CD4-positive, CD25-positive, alpha-beta regulatory T cell (primary cell): ENCODE data around the gene SSR4. TPM values are rescaled to one million over a fixed set of nuclear protein-coding genes. Genes with fewer than 3 reads are reported as not detected.

Experiments used
- ATAC-seq, 2 donors: fragments of 150-1000 bp; cut with Tn5 transposase; one replicate each; pipeline ENCODE4 v1.10.0; 2021; ENCODE audit warnings: low read depth in 2 of 2, moderate number of reproducible peaks in 2 of 2, moderate library complexity in 1 of 2
- DNase-seq, 3 donors: peaks; one replicate each; pipeline versions ENCODE4 v3.0.0 to v3.0.0-alpha.2; 2012 to 2022; ENCODE audit warnings: mixed read lengths in 1 of 3
- H3K27ac ChIP-seq: one replicate; pipeline ENCODE4 v1.7.0; 2013; ENCODE audit warnings: mild to moderate bottlenecking, low read length; ENCODE audit not compliant: insufficient read depth, poor library complexity, severe bottlenecking
- H3K27me3 ChIP-seq: one replicate; pipeline ENCODE4 v1.7.0; 2013; ENCODE audit warnings: low read length; ENCODE audit not compliant: control insufficient read depth, insufficient read depth
- H3K36me3 ChIP-seq: one replicate; pipeline ENCODE4 v1.7.0; 2013; ENCODE audit warnings: mild to moderate bottlenecking, low read length, moderate library complexity; ENCODE audit not compliant: control insufficient read depth, insufficient read depth
- H3K4me1 ChIP-seq: 2 replicates; pipeline ENCODE4 v1.7.0; 2013; ENCODE audit warnings: mild to moderate bottlenecking, low read length; ENCODE audit not compliant: insufficient read depth, control insufficient read depth, poor library complexity, severe bottlenecking
- H3K4me3 ChIP-seq: one replicate; pipeline ENCODE4 v1.7.0; 2013; ENCODE audit warnings: low read depth, mild to moderate bottlenecking, low read length, moderate library complexity
- H3K9me3 ChIP-seq, 2 experiments: 1 replicate in 1 of 2; 2 replicates in 1 of 2; pipeline ENCODE4 v1.7.0; 2013; ENCODE audit warnings: low read length in 2 of 2, mild to moderate bottlenecking in 1 of 2, moderate library complexity in 1 of 2; ENCODE audit not compliant: control insufficient read depth in 2 of 2
- H3K27ac Mint-ChIP-seq, 3 donors: one replicate each; pipeline ENCODE4 v1.8.0; 2020 to 2022; ENCODE audit warnings: mild to moderate bottlenecking in 3 of 3, mixed read lengths in 3 of 3, moderate library complexity in 2 of 3
- H3K27me3 Mint-ChIP-seq: one replicate; pipeline ENCODE4 v1.8.0; 2022; ENCODE audit warnings: mild to moderate bottlenecking, mixed read lengths
- H3K36me3 Mint-ChIP-seq: one replicate; pipeline ENCODE4 v1.8.0; 2020; ENCODE audit warnings: mixed read lengths
- H3K4me1 Mint-ChIP-seq, 4 donors: one replicate each; pipeline ENCODE4 v1.8.0; 2020 to 2022; ENCODE audit warnings: mixed read lengths in 4 of 4, mild to moderate bottlenecking in 1 of 4
- H3K4me3 Mint-ChIP-seq, 4 donors: one replicate each; pipeline ENCODE4 v1.8.0; 2020 to 2022; ENCODE audit warnings: mild to moderate bottlenecking in 4 of 4, mixed read lengths in 4 of 4, moderate library complexity in 3 of 4
- H3K9me3 Mint-ChIP-seq, 7 donors: one replicate each; pipeline ENCODE4 v1.8.0; 2020 to 2022; ENCODE audit warnings: mixed read lengths in 7 of 7, mild to moderate bottlenecking in 3 of 7, moderate library complexity in 2 of 7
- polyA plus RNA-seq, 4 donors: library from polyadenylated mRNA; unstranded; fragments of 300-500 nt; fragmentation: Illumina TruSeq; gene quantifications; one replicate each; pipeline ENCODE4 v1.2.3, GENCODE V29; 2021
- total RNA-seq: library from RNA; stranded (reverse); gene quantifications from one replicate; pipeline ENCODE4 v1.2.3, GENCODE V29; 2022

Gene SSR4
- total and polyA plus RNA-seq, 5 donors from 2014 or later: 155 to 475 (median 411) TPM

- H3K4me3 ChIP-seq: no peak overlapping the region
- H3K4me1 Mint-ChIP-seq: no peaks in the 10 kb centered on the region
- no peak for ATAC-seq
- H3K36me3 Mint-ChIP-seq: no peaks in the 10 kb centered on the region
- H3K9me3 ChIP-seq: no peaks in the 10 kb centered on the region
- H3K9me3 Mint-ChIP-seq: no peaks in the 10 kb centered on the region
- no peak overlapping the region for H3K4me3 Mint-ChIP-seq
- no peaks in the 10 kb centered on the region for H3K27me3 ChIP-seq
- no peak overlapping the region for H3K27ac Mint-ChIP-seq
- H3K4me1 ChIP-seq: no peaks in the 10 kb centered on the region
- DNase-seq: no peak
- no peaks in the 10 kb centered on the region for H3K27me3 Mint-ChIP-seq
- H3K36me3 ChIP-seq: no peaks in the 10 kb centered on the region
- H3K27ac ChIP-seq: no peak overlapping the region
Observed at GRCh38 chrX:153771415-153772315, 22.8 kb upstream of the SSR4 start.

GRCh38 chrX:153772316-153773217, 21.9 kb upstream of the SSR4 start:
- H3K4me3 ChIP-seq: no peak overlapping the region
- ATAC-seq (no peak), DNase-seq (no peak)
- no peaks in the 10 kb centered on the region for H3K9me3 Mint-ChIP-seq
- no peaks in the 10 kb centered on the region for H3K27me3 Mint-ChIP-seq
- H3K27me3 ChIP-seq: no peaks in the 10 kb centered on the region
- H3K4me1 Mint-ChIP-seq: no peaks in the 10 kb centered on the region
- H3K4me1 ChIP-seq: no peaks in the 10 kb centered on the region
- H3K9me3 ChIP-seq: no peaks in the 10 kb centered on the region
- no peaks in the 10 kb centered on the region for H3K36me3 Mint-ChIP-seq
- no peak overlapping the region for H3K27ac ChIP-seq
- H3K27ac Mint-ChIP-seq: no peak overlapping the region
- H3K36me3 ChIP-seq: no peaks in the 10 kb centered on the region
- H3K4me3 Mint-ChIP-seq: no peak overlapping the region

GRCh38 chrX:153773218-153773611, 21.3 kb upstream of the SSR4 start:
- ATAC-seq (no peak), DNase-seq (no peak)
- H3K4me1 ChIP-seq: no peaks in the 10 kb centered on the region
- no peaks in the 10 kb centered on the region for H3K36me3 ChIP-seq
- Mint-ChIP-seq H3K9me3 (no peaks in the 10 kb centered on the region), H3K4me3 (no peak overlapping the region), H3K4me1 (no peaks in the 10 kb centered on the region), H3K36me3 (no peaks in the 10 kb centered on the region), H3K27me3 (no peaks in the 10 kb centered on the region), H3K27ac (no peak overlapping the region)
- H3K27me3 ChIP-seq: no peaks in the 10 kb centered on the region
- H3K4me3 ChIP-seq: no peak overlapping the region
- no peak overlapping the region for H3K27ac ChIP-seq
- no peaks in the 10 kb centered on the region for H3K9me3 ChIP-seq

- no peaks in the 10 kb centered on the region for H3K4me1 ChIP-seq
- no peak overlapping the region for H3K27ac ChIP-seq
- no peak overlapping the region for H3K4me3 ChIP-seq
- no peaks in the 10 kb centered on the region for H3K27me3 Mint-ChIP-seq
- H3K27ac Mint-ChIP-seq: no peak overlapping the region
- no peaks in the 10 kb centered on the region for H3K36me3 ChIP-seq
- ATAC-seq: no peak
- H3K9me3 Mint-ChIP-seq: no peaks in the 10 kb centered on the region
- H3K4me1 Mint-ChIP-seq: no peaks in the 10 kb centered on the region
- no peak for DNase-seq
- H3K9me3 ChIP-seq: no peaks in the 10 kb centered on the region
- H3K27me3 ChIP-seq: no peaks in the 10 kb centered on the region
- no peaks in the 10 kb centered on the region for H3K36me3 Mint-ChIP-seq
- H3K4me3 Mint-ChIP-seq: no peak overlapping the region
Observed at GRCh38 chrX:153773741-153774575, 20.5 kb upstream of the SSR4 start.

- Histone ChIP-seq H3K27ac (no peak overlapping the region), H3K27me3 (no peaks in the 10 kb centered on the region), H3K9me3 (no peaks in the 10 kb centered on the region), H3K36me3 (no peaks in the 10 kb centered on the region), H3K4me1 (no peaks in the 10 kb centered on the region), H3K4me3 (no peak overlapping the region)
- Mint-ChIP-seq H3K4me3 (no peak overlapping the region), H3K27me3 (peaks cover 2% of the 10 kb centered on the region), H3K9me3 (no peaks in the 10 kb centered on the region), H3K27ac (no peak overlapping the region), H3K4me1 (peaks cover 0 to under 1% (median 0%) of the 10 kb centered on the region in 4 donors), H3K36me3 (no peaks in the 10 kb centered on the region)
- DNase-seq (no peak), ATAC-seq (no peak)
Observed at GRCh38 chrX:153774576-153775292, 19.7 kb upstream of the SSR4 start.

- Histone ChIP-seq H3K4me3 (no peak overlapping the region), H3K27me3 (no peaks in the 10 kb centered on the region), H3K27ac (no peak overlapping the region), H3K9me3 (no peaks in the 10 kb centered on the region), H3K36me3 (no peaks in the 10 kb centered on the region), H3K4me1 (no peaks in the 10 kb centered on the region)
- ATAC-seq (no peak), DNase-seq (no peak)
- Mint-ChIP-seq H3K27me3 (peaks cover 7% of the 10 kb centered on the region), H3K27ac (no peak overlapping the region), H3K36me3 (no peaks in the 10 kb centered on the region), H3K4me1 (peaks cover 0 to 6% (median 0%) of the 10 kb centered on the region in 4 donors), H3K9me3 (peaks cover 0 to 3% (median 0%) of the 10 kb centered on the region in 7 donors), H3K4me3 (no peak overlapping the region)
Observed at GRCh38 chrX:153775293-153776119, 19.0 kb upstream of the SSR4 start.
